ENCODE results near the gene LIMD2. TPM values are rescaled to one million over a fixed set of nuclear protein-coding genes. Genes with fewer than 3 reads are reported as not detected.

Gene LIMD2
- total and polyA plus RNA-seq, 12 donors, result 1.8 to 30.6 (median 3.7) TPM

- intact Hi-C loops (cut with DNase I), result no loop called here
- Histone ChIP-seq H3K36me3 (peaks cover 0 to 98% (median 37%) of the 10 kb centered on the region in 9 donors), H3K27ac (peak overlapping the region in 1 of 10 donors; percentile 16), H3K9me3 (no peaks in the 10 kb centered on the region), H3K27me3 (no peaks in the 10 kb centered on the region), H3K4me1 (peaks cover 0 to 38% (median 25%) of the 10 kb centered on the region in 9 donors), H3K4me3 (no peak overlapping the region)
- DNase-seq (no peak), ATAC-seq (no peak)
- WGBS, 2 donors, result 100% methylated on average over 1 of the region's 1 CpG
- TF ChIP-seq, protein P1, sequence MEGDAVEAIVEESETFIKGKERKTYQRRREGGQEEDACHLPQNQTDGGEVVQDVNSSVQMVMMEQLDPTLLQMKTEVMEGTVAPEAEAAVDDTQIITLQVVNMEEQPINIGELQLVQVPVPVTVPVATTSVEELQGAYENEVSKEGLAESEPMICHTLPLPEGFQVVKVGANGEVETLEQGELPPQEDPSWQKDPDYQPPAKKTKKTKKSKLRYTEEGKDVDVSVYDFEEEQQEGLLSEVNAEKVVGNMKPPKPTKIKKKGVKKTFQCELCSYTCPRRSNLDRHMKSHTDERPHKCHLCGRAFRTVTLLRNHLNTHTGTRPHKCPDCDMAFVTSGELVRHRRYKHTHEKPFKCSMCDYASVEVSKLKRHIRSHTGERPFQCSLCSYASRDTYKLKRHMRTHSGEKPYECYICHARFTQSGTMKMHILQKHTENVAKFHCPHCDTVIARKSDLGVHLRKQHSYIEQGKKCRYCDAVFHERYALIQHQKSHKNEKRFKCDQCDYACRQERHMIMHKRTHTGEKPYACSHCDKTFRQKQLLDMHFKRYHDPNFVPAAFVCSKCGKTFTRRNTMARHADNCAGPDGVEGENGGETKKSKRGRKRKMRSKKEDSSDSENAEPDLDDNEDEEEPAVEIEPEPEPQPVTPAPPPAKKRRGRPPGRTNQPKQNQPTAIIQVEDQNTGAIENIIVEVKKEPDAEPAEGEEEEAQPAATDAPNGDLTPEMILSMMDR (IDR thresholded peaks at IDR 0.05), result no peak
These were observed 17.5 kb downstream of the LIMD2 start for GRCh38 chr17:63682441-63682840.

- Histone ChIP-seq H3K27ac (peak overlapping the region in 1 of 10 donors; percentile 15), H3K4me3 (no peak overlapping the region), H3K36me3 (peaks cover 0 to 100% (median 37%) of the 10 kb centered on the region in 9 donors), H3K27me3 (no peaks in the 10 kb centered on the region), H3K4me1 (peaks cover 0 to 47% (median 34%) of the 10 kb centered on the region in 9 donors), H3K9me3 (no peaks in the 10 kb centered on the region)
- TF ChIP-seq, protein P1 (IDR thresholded peaks at IDR 0.05), result no peak
- DNase-seq (no peak), ATAC-seq (peak in 2 of 8 donors; percentile 8 to 22)
- intact Hi-C loops (cut with DNase I), result no loop called here
- WGBS, 2 donors, result 75 to 77% methylated on average over 8 of the region's 8 CpGs
These were observed 18.4 kb downstream of the LIMD2 start for GRCh38 chr17:63681530-63681929.

DNA sequence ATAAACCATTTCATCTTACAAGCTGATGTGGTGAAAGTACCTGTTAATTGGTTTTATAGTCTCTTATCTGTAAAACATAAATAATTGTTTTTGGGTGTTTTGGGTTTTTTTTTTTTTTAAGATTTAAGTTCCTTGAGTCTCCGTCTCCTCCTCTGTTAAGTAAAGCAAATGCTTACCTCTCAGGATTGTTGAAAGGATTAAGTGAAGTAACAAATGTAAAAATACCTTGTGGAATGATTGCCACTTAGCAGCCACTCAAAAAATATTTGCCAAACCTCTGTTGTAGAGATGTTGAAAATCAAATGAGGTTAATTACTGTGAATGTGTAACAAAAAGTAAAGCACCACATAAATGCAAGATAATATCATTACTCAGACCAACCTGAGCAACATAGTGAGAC, 19.2 kb downstream of the LIMD2 start:
- 82 to 89% methylated on average over 1 of the region's 1 CpG for WGBS, 2 donors
- peak overlapping the region in 1 of 10 donors; percentile 15 for H3K27ac ChIP-seq
- DNase-seq (no peak), ATAC-seq (no peak)
- H3K4me3 ChIP-seq, result no peak overlapping the region
- intact Hi-C loops (cut with DNase I), result no loop called here
- H3K4me1 ChIP-seq, result peaks cover 0 to 53% (median 42%) of the 10 kb centered on the region in 9 donors
- H3K9me3 ChIP-seq, result no peaks in the 10 kb centered on the region
- H3K36me3 ChIP-seq, result peaks cover 0 to 92% (median 35%) of the 10 kb centered on the region in 9 donors
- TF ChIP-seq, protein P1 (IDR thresholded peaks at IDR 0.05), result no peak
- H3K27me3 ChIP-seq, result no peaks in the 10 kb centered on the region

DNA sequence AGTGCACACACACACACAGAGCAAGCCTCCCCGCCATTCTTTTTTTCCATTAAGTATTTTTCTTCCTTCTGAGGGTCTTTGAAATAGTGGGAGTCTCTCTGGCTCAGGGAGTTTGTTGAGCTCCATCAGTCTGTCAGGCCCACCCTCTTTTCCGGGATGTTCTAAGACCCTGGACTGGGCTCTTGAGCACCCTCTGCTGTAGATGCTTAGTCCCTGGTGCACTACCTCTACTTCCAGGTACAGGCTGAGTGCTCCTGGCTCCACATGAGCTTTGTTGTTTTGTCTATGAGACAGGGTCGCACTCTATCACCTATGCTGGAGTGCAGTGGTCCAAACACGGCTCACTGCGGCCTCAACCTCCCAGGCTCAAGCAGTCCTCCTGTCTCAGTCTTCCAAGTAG, 20.7 kb downstream of the LIMD2 start:
- TF ChIP-seq, protein P1 (IDR thresholded peaks at IDR 0.05), result no peak
- DNase-seq (no peak), ATAC-seq (no peak)
- Histone ChIP-seq H3K9me3 (no peaks in the 10 kb centered on the region), H3K4me3 (no peak overlapping the region), H3K27me3 (no peaks in the 10 kb centered on the region), H3K27ac (no peak overlapping the region), H3K4me1 (peaks cover 4 to 61% (median 51%) of the 10 kb centered on the region in 9 donors), H3K36me3 (peaks cover 0 to 80% (median 25%) of the 10 kb centered on the region in 9 donors)
- WGBS, 2 donors, result 93 to 98% methylated on average over 5 of the region's 5 CpGs
- intact Hi-C loops (cut with DNase I), result loop anchor here in 3 of 10 donors (5.0 to 10.0 kb wide), 2 partner anchors 54 to 57 kb away; partner anchors contain the start of gene MAP3K3 (in 3 of the 3)
